Activated T-helper 2 cell treated with anti-CD3 and anti-CD28 coated beads, Interferon-gamma antibody, Interleukin-2, Interleukin-4, amounts not matched to agents 10 μg/mL and 5 μg/mL and 100 μg/mL, durations not matched to agents 14 hours and 24 hours and 36 hours (primary cell): ENCODE measurements around the gene CGRRF1. TPM values are rescaled to one million over a fixed set of nuclear protein-coding genes. Genes with fewer than 3 reads are reported as not detected.

Experiments
- DNase-seq: peaks from one replicate; pipeline ENCODE4 v3.0.0; 2021; ENCODE audit warnings: low spot score
- H3K27ac Mint-ChIP-seq: one replicate; pipeline ENCODE4 v1.8.0; 2021; ENCODE audit warnings: mixed read lengths
- H3K27me3 Mint-ChIP-seq: one replicate; pipeline ENCODE4 v1.8.0; 2021; ENCODE audit warnings: low read depth, mixed read lengths
- H3K36me3 Mint-ChIP-seq: one replicate; pipeline ENCODE4 v1.8.0; 2021; ENCODE audit warnings: low read depth, mixed read lengths
- H3K4me1 Mint-ChIP-seq: one replicate; pipeline ENCODE4 v1.8.0; 2021; ENCODE audit warnings: low read depth, mixed read lengths
- H3K4me3 Mint-ChIP-seq: one replicate; pipeline ENCODE4 v1.8.0; 2021; ENCODE audit warnings: low read depth, mild to moderate bottlenecking, moderate library complexity, mixed read lengths
- H3K9me3 Mint-ChIP-seq: one replicate; pipeline ENCODE4 v1.8.0; 2021; ENCODE audit warnings: mixed read lengths
- intact Hi-C: fragments of 100-400 bp; cut with micrococcal nuclease; formaldehyde crosslinking; loops from one replicate; pipeline ENCODE4 v1.15.1; 2023
- total RNA-seq: library from RNA; stranded (reverse); gene quantifications from 2 replicates; pipeline ENCODE4 v1.2.3, GENCODE V29; 2022

Gene CGRRF1
- total RNA-seq, 1 donor from 2014 or later, result 6.2 TPM

DNA sequence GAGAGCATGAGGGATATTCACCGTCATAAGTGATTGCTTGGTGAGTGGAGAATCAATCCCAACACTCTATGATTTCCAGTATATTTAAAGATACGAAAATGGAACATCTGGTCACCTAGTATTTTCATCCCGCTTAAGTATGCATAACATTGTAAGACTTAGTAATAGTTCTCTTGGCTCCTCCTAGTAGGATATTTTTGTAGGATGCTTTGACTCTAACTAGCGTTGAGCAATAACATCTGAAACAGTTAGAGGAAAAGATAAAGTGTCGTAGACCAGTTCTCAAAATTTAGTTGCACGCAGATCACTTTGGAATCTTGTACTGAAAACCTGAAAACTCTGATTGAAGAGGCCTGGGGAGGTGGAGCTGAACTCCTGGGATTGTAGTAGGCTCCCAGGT is 64.8 kb downstream of the CGRRF1 start:
- no peak overlapping the region for H3K4me3 Mint-ChIP-seq
- H3K9me3 Mint-ChIP-seq, result peaks cover 19% of the 10 kb centered on the region
- H3K27ac Mint-ChIP-seq, result no peak overlapping the region
- DNase-seq, result no peak
- H3K4me1 Mint-ChIP-seq, result no peaks in the 10 kb centered on the region
- H3K27me3 Mint-ChIP-seq, result peaks cover 17% of the 10 kb centered on the region
- intact Hi-C loops, result no loop called here
- peaks cover 19% of the 10 kb centered on the region for H3K36me3 Mint-ChIP-seq

DNA sequence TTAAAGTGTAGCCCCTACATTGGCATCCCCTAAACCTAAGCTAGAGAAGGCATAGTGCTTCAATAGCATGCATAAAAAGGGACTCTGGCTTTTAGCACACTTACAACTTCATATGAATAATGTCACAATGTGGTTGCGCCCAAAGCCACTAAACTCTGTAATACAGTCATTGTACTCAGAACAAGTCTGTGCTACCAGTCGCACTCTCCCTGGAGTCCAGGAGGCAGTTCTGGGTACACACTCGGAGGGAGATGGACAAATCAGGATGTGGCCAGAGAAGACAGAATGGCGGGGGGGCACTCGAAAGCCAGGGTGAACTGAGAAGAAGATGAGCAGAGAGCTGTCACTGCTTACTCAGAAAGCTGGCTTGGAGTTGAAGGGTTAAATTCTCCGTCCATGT is 67.8 kb downstream of the CGRRF1 start:
- DNase-seq, result no peak
- intact Hi-C loops, result no loop called here

DNA sequence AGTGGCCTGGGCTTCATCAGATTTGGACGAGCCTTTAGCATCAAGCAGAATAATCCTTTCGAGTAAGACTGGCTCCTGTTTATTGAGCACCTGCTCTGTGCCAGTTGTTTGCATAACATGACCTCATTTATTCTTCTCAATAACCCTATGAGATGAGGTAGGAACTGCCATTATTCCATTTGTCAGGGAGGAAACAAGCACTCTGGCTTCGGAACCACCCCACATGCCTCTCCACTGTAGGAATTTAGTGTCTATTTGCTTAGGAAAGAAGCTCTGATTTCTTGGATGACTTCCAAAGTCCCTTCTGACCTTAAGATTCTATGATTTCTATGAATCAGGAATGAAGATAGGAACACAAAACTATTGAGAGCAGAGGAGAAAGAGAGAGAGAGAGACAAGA is 68.3 kb downstream of the CGRRF1 start:
- intact Hi-C loops, result no loop called here

More for the DNA sequence above, 67.8 kb downstream of the CGRRF1 start:
- Mint-ChIP-seq H3K9me3 (peaks cover 12% of the 10 kb centered on the region), H3K27ac (no peak overlapping the region), H3K4me1 (no peaks in the 10 kb centered on the region), H3K4me3 (no peak overlapping the region), H3K36me3 (peaks cover 11% of the 10 kb centered on the region), H3K27me3 (peaks cover 9% of the 10 kb centered on the region)

DNA sequence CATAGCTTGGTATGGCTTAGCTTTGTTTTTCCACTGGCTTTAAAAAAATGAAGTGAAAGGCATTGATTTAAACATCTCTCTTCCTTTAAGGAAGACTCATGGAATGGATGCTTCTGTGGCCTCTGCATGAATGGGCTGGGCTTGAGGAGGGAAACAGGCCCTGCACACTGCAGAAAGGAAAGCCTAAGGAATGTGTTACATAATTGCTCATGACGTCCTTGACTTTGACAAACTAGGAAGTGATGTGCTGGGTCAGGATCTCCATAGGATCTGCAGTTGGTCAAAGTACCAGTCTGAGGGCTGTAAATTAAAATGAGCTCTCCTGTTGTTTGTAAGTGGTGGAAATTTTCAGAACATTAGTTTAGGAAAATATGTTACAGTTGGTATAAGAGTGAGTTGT is 69.9 kb downstream of the CGRRF1 start:
- peaks cover 11% of the 10 kb centered on the region for H3K27me3 Mint-ChIP-seq
- H3K4me1 Mint-ChIP-seq, result no peaks in the 10 kb centered on the region
- no peaks in the 10 kb centered on the region for H3K36me3 Mint-ChIP-seq
- no peaks in the 10 kb centered on the region for H3K9me3 Mint-ChIP-seq
- H3K27ac Mint-ChIP-seq, result no peak overlapping the region
- no peak overlapping the region for H3K4me3 Mint-ChIP-seq
- no peak for DNase-seq
- intact Hi-C loops, result no loop called here

More for the DNA sequence above, 68.3 kb downstream of the CGRRF1 start:
- Mint-ChIP-seq H3K27ac (no peak overlapping the region), H3K4me3 (no peak overlapping the region), H3K27me3 (peaks cover 9% of the 10 kb centered on the region), H3K9me3 (peaks cover 10% of the 10 kb centered on the region), H3K36me3 (peaks cover 9% of the 10 kb centered on the region), H3K4me1 (no peaks in the 10 kb centered on the region)
- DNase-seq, result no peak

DNA sequence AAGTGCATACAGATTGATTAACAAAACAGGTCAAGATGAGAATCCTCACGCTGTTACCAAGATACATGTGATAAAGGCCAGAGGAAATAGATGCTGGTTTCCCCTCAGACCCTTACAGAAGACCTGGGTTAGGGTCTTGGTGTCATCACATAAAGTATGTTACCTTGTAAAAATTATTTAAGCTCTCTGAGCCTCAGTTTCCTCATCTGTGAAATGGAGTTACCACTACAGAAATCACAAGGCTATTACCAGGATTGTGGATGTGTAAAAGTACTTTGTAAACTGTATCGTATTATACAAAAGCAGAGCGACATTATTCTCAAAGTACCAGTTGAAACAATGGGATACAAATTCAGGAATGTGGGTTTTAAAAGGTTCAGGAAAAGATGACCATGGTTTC is 71.2 kb downstream of the CGRRF1 start:
- Mint-ChIP-seq H3K4me1 (no peaks in the 10 kb centered on the region), H3K27me3 (peaks cover 16% of the 10 kb centered on the region), H3K27ac (no peak overlapping the region), H3K9me3 (no peaks in the 10 kb centered on the region), H3K4me3 (no peak overlapping the region), H3K36me3 (no peaks in the 10 kb centered on the region)
- no peak for DNase-seq
- intact Hi-C loops, result no loop called here

DNA sequence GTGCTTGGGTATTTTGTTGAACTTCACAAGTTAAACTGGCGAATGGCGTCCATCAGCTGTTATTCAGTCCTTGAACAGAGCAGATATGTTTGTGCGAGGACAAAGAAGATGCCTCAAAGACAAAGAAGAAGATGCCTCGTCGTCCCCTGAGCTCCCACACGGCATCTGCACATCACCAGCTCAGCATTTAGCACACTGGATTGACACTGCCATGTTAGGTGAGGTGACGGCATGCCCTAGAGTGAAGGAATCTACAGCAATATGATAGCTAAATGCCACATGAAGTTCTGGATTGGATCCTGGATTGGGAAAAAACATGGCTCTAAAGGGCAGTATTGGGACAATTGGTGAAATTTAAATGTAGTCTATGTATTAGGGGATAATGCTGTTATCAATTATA is 72.6 kb downstream of the CGRRF1 start:
- H3K9me3 Mint-ChIP-seq, result no peaks in the 10 kb centered on the region
- H3K4me3 Mint-ChIP-seq, result no peak overlapping the region
- H3K36me3 Mint-ChIP-seq, result no peaks in the 10 kb centered on the region
- DNase-seq, result no peak
- peaks cover 22% of the 10 kb centered on the region for H3K27me3 Mint-ChIP-seq
- H3K27ac Mint-ChIP-seq, result no peak overlapping the region
- intact Hi-C loops, result no loop called here
- peaks cover 6% of the 10 kb centered on the region for H3K4me1 Mint-ChIP-seq

DNA sequence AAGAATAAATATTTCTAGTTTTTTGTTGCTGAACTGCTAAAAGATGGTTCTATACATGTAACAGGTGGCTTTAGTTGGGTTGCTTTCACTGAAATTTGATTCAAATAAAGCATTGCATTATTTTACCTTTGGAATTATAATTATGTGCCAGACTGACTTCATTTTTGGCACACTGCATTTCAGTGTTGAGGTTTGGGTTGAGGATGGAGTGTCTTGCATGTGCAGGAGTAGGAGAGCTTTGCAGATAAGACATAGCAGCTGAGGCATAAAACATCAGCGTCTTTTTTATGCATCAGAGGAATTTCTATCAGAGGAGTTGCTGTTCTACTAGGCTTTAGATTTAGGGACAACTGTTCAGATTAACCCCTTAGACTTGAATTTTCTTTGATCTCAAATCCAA is 74.4 kb downstream of the CGRRF1 start:
- Mint-ChIP-seq H3K4me3 (no peak overlapping the region), H3K27ac (no peak overlapping the region), H3K36me3 (no peaks in the 10 kb centered on the region), H3K9me3 (no peaks in the 10 kb centered on the region), H3K27me3 (peaks cover 25% of the 10 kb centered on the region), H3K4me1 (peaks cover 11% of the 10 kb centered on the region)
- intact Hi-C loops, result no loop called here
- no peak for DNase-seq

DNA sequence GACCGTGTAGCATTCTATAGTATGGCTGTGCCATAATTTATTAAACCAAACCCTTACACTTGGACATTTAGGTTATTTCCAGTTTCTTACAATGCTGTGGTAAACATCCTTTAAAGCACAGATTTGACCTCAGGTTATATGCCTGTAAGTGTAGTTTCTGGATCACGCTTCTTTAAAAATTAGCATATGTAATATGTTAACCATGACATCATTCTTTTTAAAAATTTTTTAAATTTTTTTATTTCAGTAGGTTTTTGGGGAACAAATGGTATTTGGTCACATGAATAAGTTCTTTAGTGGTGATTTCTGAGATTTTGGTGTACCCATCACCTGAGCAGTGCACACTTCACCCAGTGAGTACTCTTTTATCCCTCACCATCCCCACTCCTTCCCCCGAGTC is 75.5 kb downstream of the CGRRF1 start:
- H3K4me3 Mint-ChIP-seq, result no peak overlapping the region
- DNase-seq, result no peak
- no peaks in the 10 kb centered on the region for H3K36me3 Mint-ChIP-seq
- H3K27ac Mint-ChIP-seq, result no peak overlapping the region
- peaks cover 25% of the 10 kb centered on the region for H3K27me3 Mint-ChIP-seq
- intact Hi-C loops, result no loop called here
- H3K9me3 Mint-ChIP-seq, result no peaks in the 10 kb centered on the region
- H3K4me1 Mint-ChIP-seq, result peaks cover 11% of the 10 kb centered on the region

Other genes with a start within 250 kb of the CGRRF1 start
- 53.4 and 57.5 TPM in 2 replicates for gene CDKN3, start 112.9 kb upstream of the CGRRF1 start, total RNA-seq
- 113 and 115 TPM in 2 replicates for gene CNIH1, start 68.5 kb upstream of the CGRRF1 start, total RNA-seq
- 36.3 and 40.0 TPM in 2 replicates for gene GMFB, start 20.9 kb upstream of the CGRRF1 start, total RNA-seq
- 4.3 and 5.1 TPM in 2 replicates for gene SAMD4A, start 57.2 kb downstream of the CGRRF1 start, total RNA-seq